Muscle of back (tissue), 11 donors: ENCODE data around the gene NDE1. TPM values are rescaled to one million over a fixed set of nuclear protein-coding genes. Genes with fewer than 3 reads are reported as not detected.

Experiments used
- DNase-seq, 3 donors: peaks; one replicate each; pipeline versions ENCODE4 v3.0.0 to v3.0.0-alpha.2; 2013
- polyA plus RNA-seq, 10 donors: library from polyadenylated mRNA; unstranded; fragments of 120-200 nt; gene quantifications; one replicate each; pipeline ENCODE4 v1.2.1, GENCODE V29; 2013; ENCODE audit not compliant: insufficient read length in 10 of 10

NDE1 gene
- polyA plus RNA-seq, 10 donors = 18.9 to 38.7 (median 22.5) TPM

- no peak for DNase-seq
These were observed 116.9 kb downstream of the NDE1 start for GRCh38 chr16:15766918-15767317.

GRCh38 chr16:15768201-15768600, 118.2 kb downstream of the NDE1 start:
- no peak for DNase-seq

GRCh38 chr16:15769239-15769638, 119.2 kb downstream of the NDE1 start:
- no peak for DNase-seq

- peak in 2 of 3 donors; percentile 18 to 44 for DNase-seq
These were observed 120.1 kb downstream of the NDE1 start for GRCh38 chr16:15770107-15770506.

- DNase-seq = no peak
These were observed 120.5 kb downstream of the NDE1 start for GRCh38 chr16:15770512-15770911.

GRCh38 chr16:15771694-15772093, 121.6 kb downstream of the NDE1 start:
- DNase-seq = no peak

GRCh38 chr16:15772579-15773293, 122.7 kb downstream of the NDE1 start:
- no peak for DNase-seq

- DNase-seq = peak in 1 of 3 donors; percentile 28
These were observed 123.9 kb downstream of the NDE1 start for GRCh38 chr16:15773968-15774367.

- DNase-seq = no peak
These were observed 125.2 kb downstream of the NDE1 start for GRCh38 chr16:15775209-15775608.

GRCh38 chr16:15775663-15776304, 125.7 kb downstream of the NDE1 start:
- peak in 2 of 3 donors; percentile 27 to 57 for DNase-seq

Other genes starting within 250 kb of the NDE1 start
- gene BMERB1, start 215.7 kb upstream of the NDE1 start, polyA plus RNA-seq = 10 to 100 TPM; 19.2 to 29.5 (median 24.3) TPM
- 10 to 100 TPM; 24.6 to 45.4 (median 32.1) TPM for gene MARF1, start 7.1 kb upstream of the NDE1 start, polyA plus RNA-seq
- gene MYH11, start 206.8 kb downstream of the NDE1 start, polyA plus RNA-seq = 10 to 100 TPM; 11.0 to 21.9 (median 18.0) TPM
- gene CEP20, start 238.4 kb downstream of the NDE1 start, polyA plus RNA-seq = 10 to 100 TPM; 20.9 to 28.0 (median 24.7) TPM